ENCODE measurements around the gene MAPKAPK5. TPM values are rescaled to one million over a fixed set of nuclear protein-coding genes. Genes with fewer than 3 reads are reported as not detected.

MAPKAPK5 gene, protein sequence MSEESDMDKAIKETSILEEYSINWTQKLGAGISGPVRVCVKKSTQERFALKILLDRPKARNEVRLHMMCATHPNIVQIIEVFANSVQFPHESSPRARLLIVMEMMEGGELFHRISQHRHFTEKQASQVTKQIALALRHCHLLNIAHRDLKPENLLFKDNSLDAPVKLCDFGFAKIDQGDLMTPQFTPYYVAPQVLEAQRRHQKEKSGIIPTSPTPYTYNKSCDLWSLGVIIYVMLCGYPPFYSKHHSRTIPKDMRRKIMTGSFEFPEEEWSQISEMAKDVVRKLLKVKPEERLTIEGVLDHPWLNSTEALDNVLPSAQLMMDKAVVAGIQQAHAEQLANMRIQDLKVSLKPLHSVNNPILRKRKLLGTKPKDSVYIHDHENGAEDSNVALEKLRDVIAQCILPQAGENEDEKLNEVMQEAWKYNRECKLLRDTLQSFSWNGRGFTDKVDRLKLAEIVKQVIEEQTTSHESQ
- 18.9 and 19.6 TPM in 2 replicates for total RNA-seq

DNA sequence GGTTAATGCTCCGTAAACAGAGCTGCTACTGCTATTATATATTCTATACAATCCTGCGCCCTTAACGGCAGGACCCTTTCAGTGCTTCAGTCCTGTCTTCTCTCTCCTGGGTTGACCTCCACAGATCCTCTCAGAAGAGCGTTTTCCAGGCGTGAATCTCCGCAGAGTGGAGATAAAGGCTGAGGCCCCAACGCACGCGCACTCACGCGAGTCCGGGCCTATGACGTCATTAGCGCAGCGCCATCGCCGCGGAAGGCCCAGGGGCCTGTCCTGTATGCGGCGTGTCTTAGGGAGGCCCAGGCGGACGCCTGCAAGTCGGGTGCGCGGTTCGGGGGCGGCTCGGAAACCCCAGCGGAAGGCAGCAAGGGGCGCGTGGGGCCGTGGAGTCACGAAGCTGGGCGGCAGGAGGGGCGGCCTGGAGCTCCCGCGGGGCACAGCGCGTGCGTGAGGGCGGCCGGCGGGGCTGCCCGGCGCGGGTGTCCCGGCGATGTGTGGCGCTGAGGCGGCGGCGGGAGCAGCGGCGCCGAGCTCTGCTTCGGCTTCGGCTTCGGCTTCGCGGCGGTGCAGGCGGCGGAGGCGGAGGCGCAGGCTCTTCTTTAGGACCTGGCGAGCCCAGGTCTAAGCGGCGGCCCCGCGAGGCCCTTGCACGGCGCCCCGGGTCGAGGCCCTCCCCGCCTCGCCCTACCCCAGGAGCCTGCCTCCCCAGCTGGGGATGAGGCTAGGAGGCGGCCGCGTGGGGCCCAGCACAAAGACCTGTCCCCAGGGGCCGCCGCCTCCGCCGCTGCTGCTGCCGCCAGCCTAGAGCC is at the start of gene MAPKAPK5:
Gene MAPKAPK5, plus strand, starts transcription at position 479 of the 806 bp plus-strand sequence. CDS start 506 bp downstream, outside the sequence.

Other genes starting within 250 kb of the MAPKAPK5 start
- gene ATXN2, start 242.9 kb upstream of the MAPKAPK5 start, total RNA-seq: 16.5 and 18.6 TPM in 2 replicates
- 14.5 and 21.3 TPM in 2 replicates for gene BRAP, start 156.3 kb upstream of the MAPKAPK5 start, total RNA-seq
- gene ACAD10, start 156.2 kb upstream of the MAPKAPK5 start, total RNA-seq: 14.2 and 16.9 TPM in 2 replicates
- 38.6 and 113 TPM in 2 replicates for gene ALDH2, start 75.3 kb upstream of the MAPKAPK5 start, total RNA-seq
- 6.6 and 8.8 TPM in 2 replicates for gene TMEM116, start 170.9 kb downstream of the MAPKAPK5 start, total RNA-seq
- gene ERP29, start 171.2 kb downstream of the MAPKAPK5 start, total RNA-seq: 96.8 and 181 TPM in 2 replicates

Measured in bronchial smooth muscle cell (primary cell).